Measurements from ENCODE around the gene IMP4.

IMP4 gene

GRCh38 chr2:130378206-130378897 is 35.7 kb downstream of the IMP4 start:
- no peak for DNase-seq

GRCh38 chr2:130378898-130379214 is 36.2 kb downstream of the IMP4 start:
- no peak for DNase-seq

GRCh38 chr2:130380096-130380934 is 37.6 kb downstream of the IMP4 start:
- DNase-seq: no peak

DNA sequence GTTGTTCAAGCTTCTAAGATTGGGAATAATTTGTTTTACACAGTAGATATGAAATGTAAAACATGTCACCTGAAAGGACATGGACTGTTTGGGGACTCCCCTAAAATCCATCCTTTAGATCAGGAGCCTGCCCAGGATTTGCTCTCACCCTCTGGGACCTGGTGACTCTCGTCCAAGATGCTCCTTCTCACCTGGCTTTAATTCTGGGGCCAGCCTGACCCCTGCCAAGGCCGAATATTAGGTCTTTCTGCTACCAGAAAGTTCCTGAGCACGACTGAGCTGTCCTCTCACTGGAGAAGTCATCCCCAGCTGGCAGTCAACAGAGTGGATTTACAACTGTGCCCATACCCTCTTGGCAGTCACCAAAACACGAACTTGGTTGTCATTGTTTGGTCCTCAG is 38.4 kb downstream of the IMP4 start:
- DNase-seq: no peak

DNA sequence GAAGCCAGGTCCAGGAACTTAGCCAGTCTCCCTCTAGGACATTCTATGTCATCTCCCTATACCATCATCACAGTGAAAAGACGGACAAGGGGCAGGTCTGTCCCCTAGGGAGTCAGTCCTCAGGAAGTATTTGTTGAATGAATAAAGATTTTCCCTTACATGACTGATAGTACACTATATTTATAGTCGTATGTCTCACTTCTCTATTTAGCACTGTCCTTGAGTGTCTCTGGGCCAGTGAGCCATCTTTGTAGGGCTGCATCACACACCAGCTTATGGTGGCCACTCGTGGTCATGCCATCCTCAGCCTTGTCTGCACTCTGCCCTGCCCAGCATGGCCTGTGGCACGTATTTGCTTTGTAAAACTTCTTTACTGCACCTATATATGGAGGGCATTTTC is 38.9 kb downstream of the IMP4 start:
- no peak for DNase-seq

DNA sequence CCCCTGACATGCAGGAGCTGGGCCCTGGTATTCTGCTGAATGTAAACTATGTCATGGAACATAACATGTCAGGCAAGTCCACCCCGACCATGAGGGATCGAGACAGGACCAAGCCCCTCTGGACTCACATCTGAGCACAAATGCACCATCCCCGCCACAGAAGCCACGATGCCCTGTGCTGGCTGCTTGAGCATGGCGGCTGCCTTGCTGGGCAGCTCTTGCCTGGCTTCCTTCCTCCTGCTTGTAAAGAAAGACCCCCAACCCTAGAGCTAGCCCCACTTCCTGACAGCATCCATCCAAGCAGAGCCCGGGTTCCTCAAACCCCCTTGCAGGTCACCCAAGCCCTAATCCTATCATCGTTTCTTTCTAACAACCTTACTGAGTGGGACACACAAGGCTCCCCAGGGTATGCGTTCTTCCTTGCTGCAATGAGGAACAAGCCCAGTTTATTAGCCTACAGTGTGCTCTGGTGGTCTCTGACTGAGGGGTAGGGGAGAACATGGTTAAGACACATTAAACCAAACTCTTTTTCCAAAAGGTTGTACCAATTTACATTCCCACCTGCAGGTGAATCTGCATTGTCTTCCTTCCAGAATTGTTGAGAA is 39.7 kb downstream of the IMP4 start:
- no peak for DNase-seq

- no peak for DNase-seq
Measured at GRCh38 chr2:130385709-130386108, 43.0 kb downstream of the IMP4 start.

DNA sequence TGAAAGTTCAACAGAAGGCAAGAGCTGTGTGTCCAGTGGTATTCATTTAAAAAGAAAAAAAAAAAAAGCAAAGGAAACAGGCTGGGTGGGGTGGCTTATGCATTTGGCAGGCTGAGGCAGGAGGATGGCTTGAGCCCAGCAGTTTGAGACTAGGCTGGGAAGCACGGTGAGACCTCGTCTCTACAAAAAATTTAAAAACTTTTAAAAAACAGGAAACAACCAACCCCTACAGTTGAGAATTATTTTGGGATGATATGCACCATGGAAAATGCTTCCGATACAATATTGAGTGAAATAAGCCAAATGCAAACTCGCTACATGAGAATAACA is 44.3 kb downstream of the IMP4 start:
- no peak for DNase-seq

GRCh38 chr2:130387804-130388203 is 45.1 kb downstream of the IMP4 start:
- DNase-seq: no peak

- no peak for DNase-seq
Measured at GRCh38 chr2:130388221-130388907, 45.7 kb downstream of the IMP4 start.

DNA sequence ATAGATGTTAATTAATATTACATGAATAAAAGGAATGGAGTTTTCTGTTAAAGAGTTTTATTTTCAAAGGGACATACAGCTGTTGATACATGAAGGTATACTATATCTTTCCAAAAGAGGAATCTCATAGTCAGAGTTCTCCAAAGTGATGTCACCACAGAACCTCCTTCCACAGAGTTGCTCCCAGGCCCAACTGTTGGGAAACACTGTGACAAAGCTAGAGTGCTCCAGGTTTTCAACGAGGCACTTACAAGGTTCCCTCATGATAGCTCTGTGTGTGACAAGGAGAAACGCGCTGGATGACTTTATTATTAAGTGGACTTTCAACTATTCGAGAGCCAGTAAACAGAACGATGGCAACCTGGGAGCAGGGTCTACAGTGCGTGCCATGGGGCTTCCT is 46.7 kb downstream of the IMP4 start:
- DNase-seq: no peak

GRCh38 chr2:130389783-130390182 is 47.1 kb downstream of the IMP4 start:
- DNase-seq: no peak

- no peak for DNase-seq
Measured at GRCh38 chr2:130390460-130391057, 47.9 kb downstream of the IMP4 start.

GRCh38 chr2:130391058-130391871 is 48.6 kb downstream of the IMP4 start:
- DNase-seq: peak in 4 of 5 donors; percentile 39 to 64 (median 46)

GRCh38 chr2:130391872-130392670 is 49.4 kb downstream of the IMP4 start:
- no peak for DNase-seq

GRCh38 chr2:130393318-130393910 is 50.7 kb downstream of the IMP4 start:
- DNase-seq: no peak

Data from T-helper 1 cell (primary cell).